OCI-LY7 (cell line): Measurements from ENCODE around the gene PAX3.

Source experiments
- EZH2phosphoT487 ChIP-seq: fragments of 200-600 bp; sonication (generic); IDR thresholded peaks from 2 replicates; pipeline ENCODE4 v1.6.1; 2018; ENCODE audit warnings: low read depth, borderline replicate concordance, mild to moderate bottlenecking, mixed run types, antibody characterized with exemption, low read length, moderate library complexity, mixed read lengths
- TF ChIP-seq, protein P1 (sequence below): fragments of 200-600 bp; sonication (generic); conservative IDR thresholded peaks from 2 replicates; pipeline ENCODE4 v1.5.1; 2014; ENCODE audit warnings: mild to moderate bottlenecking, antibody characterized with exemption, low read length, moderate library complexity, mixed read lengths

- TF ChIP-seq EZH2phosphoT487: no peak
- TF ChIP-seq, protein P1, sequence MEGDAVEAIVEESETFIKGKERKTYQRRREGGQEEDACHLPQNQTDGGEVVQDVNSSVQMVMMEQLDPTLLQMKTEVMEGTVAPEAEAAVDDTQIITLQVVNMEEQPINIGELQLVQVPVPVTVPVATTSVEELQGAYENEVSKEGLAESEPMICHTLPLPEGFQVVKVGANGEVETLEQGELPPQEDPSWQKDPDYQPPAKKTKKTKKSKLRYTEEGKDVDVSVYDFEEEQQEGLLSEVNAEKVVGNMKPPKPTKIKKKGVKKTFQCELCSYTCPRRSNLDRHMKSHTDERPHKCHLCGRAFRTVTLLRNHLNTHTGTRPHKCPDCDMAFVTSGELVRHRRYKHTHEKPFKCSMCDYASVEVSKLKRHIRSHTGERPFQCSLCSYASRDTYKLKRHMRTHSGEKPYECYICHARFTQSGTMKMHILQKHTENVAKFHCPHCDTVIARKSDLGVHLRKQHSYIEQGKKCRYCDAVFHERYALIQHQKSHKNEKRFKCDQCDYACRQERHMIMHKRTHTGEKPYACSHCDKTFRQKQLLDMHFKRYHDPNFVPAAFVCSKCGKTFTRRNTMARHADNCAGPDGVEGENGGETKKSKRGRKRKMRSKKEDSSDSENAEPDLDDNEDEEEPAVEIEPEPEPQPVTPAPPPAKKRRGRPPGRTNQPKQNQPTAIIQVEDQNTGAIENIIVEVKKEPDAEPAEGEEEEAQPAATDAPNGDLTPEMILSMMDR: no peak
Observed at GRCh38 chr2:222319586-222320435, 21.0 kb upstream of the PAX3 start.
